Spleen (tissue), 11 donors: Measurements from ENCODE around the gene ADGRD1. TPM values are rescaled to one million over a fixed set of nuclear protein-coding genes. Genes with fewer than 3 reads are reported as not detected.

Source experiments
- DNase-seq: peaks from one replicate; pipeline ENCODE4 v3.0.0-alpha.2; 2020
- H3K27ac ChIP-seq, 8 donors: fragments of 200-600 bp; sonication (generic) in 7 of 8; 1 replicate in 4 of 8; 2 replicates in 4 of 8; pipeline versions ENCODE4 v1.5.0 to v1.8.0; 2016 to 2021; ENCODE audit warnings: inconsistent platforms in 4 of 8, mild to moderate bottlenecking in 4 of 8, moderate library complexity in 1 of 8
- H3K27me3 ChIP-seq, 7 donors: fragments of 200-600 bp; sonication (generic) in 6 of 7; replicated peaks in 1 of 7; 1 replicate in 4 of 7; 2 replicates in 3 of 7; pipeline versions ENCODE4 v1.5.0 to v1.8.0; 2016 to 2021; ENCODE audit warnings: inconsistent platforms in 3 of 7, mild to moderate bottlenecking in 1 of 7
- H3K36me3 ChIP-seq, 6 donors: fragments of 200-600 bp; sonication (generic) in 5 of 6; 1 replicate in 4 of 6; 2 replicates in 2 of 6; pipeline versions ENCODE4 v1.5.0 to v1.8.0; 2016 to 2021; ENCODE audit warnings: inconsistent platforms in 2 of 6
- H3K4me1 ChIP-seq, 6 donors: fragments of 200-600 bp; sonication (generic) in 5 of 6; 1 replicate in 3 of 6; 2 replicates in 3 of 6; pipeline versions ENCODE4 v1.5.0 to v1.8.0; 2016 to 2021; ENCODE audit warnings: inconsistent platforms in 3 of 6
- H3K4me3 ChIP-seq, 8 donors: fragments of 200-600 bp; sonication (generic) in 7 of 8; 1 replicate in 4 of 8; 2 replicates in 4 of 8; pipeline versions ENCODE4 v1.5.0 to v1.8.0; 2016 to 2021; ENCODE audit warnings: inconsistent platforms in 4 of 8, mild to moderate bottlenecking in 4 of 8, moderate library complexity in 2 of 8
- H3K9me3 ChIP-seq, 8 donors: fragments of 200-600 bp; sonication (generic) in 7 of 8; 1 replicate in 4 of 8; 2 replicates in 4 of 8; pipeline versions ENCODE4 v1.5.0 to v1.8.0; 2016 to 2021; ENCODE audit warnings: inconsistent platforms in 4 of 8
- CTCF ChIP-seq, 11 experiments: fragments of 200-600 bp in 7 of 11; fragments of 450-650 bp in 4 of 11; sonication (generic) in 4 of 11; IDR thresholded peaks in 8 of 11; conservative IDR thresholded peaks in 3 of 11; 1 replicate in 7 of 11; 2 replicates in 4 of 11; pipeline versions ENCODE4 v1.4.0 to v1.8.0; 2016 to 2021; ENCODE audit warnings: antibody characterized with exemption in 11 of 11, inconsistent platforms in 4 of 11, mild to moderate bottlenecking in 1 of 11
- POLR2A ChIP-seq, 3 donors: fragments of 450-650 bp; IDR thresholded peaks; one replicate each; pipeline ENCODE4 v1.5.1; 2017; ENCODE audit warnings: antibody characterized with exemption in 3 of 3, mild to moderate bottlenecking in 1 of 3
- POLR2AphosphoS5 ChIP-seq, 3 donors: sonication (generic); formaldehyde crosslinking; IDR thresholded peaks; one replicate each; pipeline ENCODE4 v1.5.1; 2017; ENCODE audit warnings: antibody characterized with exemption in 3 of 3
- WGBS, 5 donors: extraction: QIAGEN DNeasy Blood & Tissue Kit in 3 of 5; methylation state at CpG; one replicate each; pipeline versions ENCODE4 v1.1.5 to v1.1.7; 2013 to 2018; 5-methylcytosine and 5-hydroxymethylcytosine counted together
- intact Hi-C: fragments of 100-400 bp; cut with DNase I; formaldehyde crosslinking; loops from one replicate; pipeline ENCODE4 v1.15.0; 2023; ENCODE audit warnings: low total_unique reads
- polyA plus RNA-seq, 3 donors: library from polyadenylated mRNA; stranded (reverse); fragments of 200-250 nt; gene quantifications; one replicate each; pipeline ENCODE4 v1.2.1, GENCODE V29; 2013
- total RNA-seq, 7 donors: library from RNA; depleted of rRNA in 3 of 7; stranded (reverse); fragments of >200 nt in 3 of 7; fragmentation: NEBNext Ultra II Directional in 4 of 7; extraction: Animal tissue kit (Norgen Biotek cat#: 25700) in 4 of 7; gene quantifications; one replicate each; pipeline versions ENCODE4 v1.1.0 to v1.2.1, GENCODE V29; 2016 to 2021
- donor health status: healthy with polysubstance abuse.
- donor health status: DM: no; HTN: no; CAD: no; lungs with moderate emphysema.
- donor health status: DM: no; HTN: no; CAD: no.
- donor health status: Bipolar disorder and iron deficiency.
- donor health status: healthy.
- donor health status: DM: no; HTN: no; CAD: no.
- donor health status: DM: yes; HTN: yes; CAD: no.

Gene ADGRD1
- total and polyA plus RNA-seq, 10 donors: 0.89 to 9.7 (median 4.8) TPM

- intact Hi-C loops: no loop called here
- Histone ChIP-seq H3K27ac (no peak overlapping the region), H3K9me3 (no peaks in the 10 kb centered on the region), H3K36me3 (no peaks in the 10 kb centered on the region), H3K4me3 (no peak overlapping the region), H3K4me1 (peaks cover 0 to 46% (median 10%) of the 10 kb centered on the region in 6 donors), H3K27me3 (peaks cover 0 to 24% (median 0%) of the 10 kb centered on the region in 7 donors)
- peak; percentile 74 for DNase-seq
- WGBS, 5 donors: 57 to 73% (median 63%) methylated on average over 21 to 27 of the region's 27 CpGs
- TF ChIP-seq POLR2A (IDR thresholded peaks at IDR 0.05) (no peak), CTCF (IDR thresholded peaks at IDR 0.05 in 8 of 11, conservative IDR thresholded peaks at IDR 0.05 in 3 of 11) (no peak), POLR2AphosphoS5 (IDR thresholded peaks at IDR 0.05) (no peak)
These were observed 152.1 kb downstream of the ADGRD1 start for GRCh38 chr12:131105736-131106348.

GRCh38 chr12:131106349-131106941 lies 152.7 kb downstream of the ADGRD1 start:
- no peak overlapping the region for H3K27ac ChIP-seq
- no peak for TF ChIP-seq CTCF (IDR thresholded peaks at IDR 0.05 in 8 of 11, conservative IDR thresholded peaks at IDR 0.05 in 3 of 11)
- TF ChIP-seq POLR2AphosphoS5 (IDR thresholded peaks at IDR 0.05): no peak
- TF ChIP-seq POLR2A (IDR thresholded peaks at IDR 0.05): no peak
- peak; percentile 63 for DNase-seq
- no peaks in the 10 kb centered on the region for H3K36me3 ChIP-seq
- H3K4me1 ChIP-seq: peaks cover 0 to 45% (median 10%) of the 10 kb centered on the region in 6 donors
- H3K9me3 ChIP-seq: no peaks in the 10 kb centered on the region
- peaks cover 0 to 24% (median 0%) of the 10 kb centered on the region in 7 donors for H3K27me3 ChIP-seq
- WGBS, 5 donors: 76 to 90% (median 88%) methylated on average over 2 to 6 of the region's 6 CpGs
- intact Hi-C loops: no loop called here
- H3K4me3 ChIP-seq: no peak overlapping the region

DNA sequence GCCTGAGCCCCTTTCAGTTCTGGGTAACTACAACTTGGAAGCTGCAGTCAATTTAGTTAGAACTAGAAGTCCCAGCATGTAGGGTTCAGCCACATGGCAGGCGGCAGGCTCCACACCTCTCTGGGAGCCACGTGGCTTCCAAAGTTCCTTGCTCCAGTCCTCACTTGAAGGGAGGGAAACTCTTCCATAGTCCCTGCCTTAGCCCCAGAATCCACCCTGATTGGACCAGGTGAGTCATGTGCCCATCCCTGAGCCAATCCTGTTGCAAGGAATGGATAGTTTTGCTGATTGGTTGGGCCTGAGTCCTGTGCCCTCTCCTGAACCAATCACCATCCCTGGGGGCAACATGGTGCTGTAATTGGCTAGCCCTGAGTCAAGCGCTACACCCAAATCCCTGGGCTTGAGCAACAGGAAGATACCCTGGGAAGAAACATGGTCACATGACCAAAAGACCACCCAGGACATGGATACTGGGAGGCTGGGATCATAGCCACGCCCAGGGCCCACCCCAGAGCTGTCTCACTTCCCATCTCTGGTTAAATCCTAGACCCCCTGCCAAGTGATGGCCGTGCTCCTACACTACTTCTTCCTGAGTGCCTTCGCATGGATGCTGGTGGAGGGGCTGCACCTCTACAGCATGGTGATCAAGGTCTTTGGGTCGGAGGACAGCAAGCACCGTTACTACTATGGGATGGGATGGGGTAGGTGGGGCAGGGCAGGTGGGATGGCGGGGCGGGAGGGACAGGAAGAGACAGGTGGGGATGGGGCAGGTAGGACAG lies 154.7 kb downstream of the ADGRD1 start:
- 91 to 96% (median 93%) methylated on average over 10 of the region's 10 CpGs for WGBS, 5 donors
- no peak overlapping the region for H3K27ac ChIP-seq
- DNase-seq: peak; percentile 47
- H3K4me3 ChIP-seq: no peak overlapping the region
- intact Hi-C loops: no loop called here
- H3K9me3 ChIP-seq: no peaks in the 10 kb centered on the region
- H3K27me3 ChIP-seq: peaks cover 0 to 24% (median 0%) of the 10 kb centered on the region in 7 donors
- no peaks in the 10 kb centered on the region for H3K36me3 ChIP-seq
- peaks cover 0 to 27% (median 6%) of the 10 kb centered on the region in 6 donors for H3K4me1 ChIP-seq
- TF ChIP-seq CTCF (IDR thresholded peaks at IDR 0.05 in 8 of 11, conservative IDR thresholded peaks at IDR 0.05 in 3 of 11): no peak
- no peak for TF ChIP-seq POLR2A (IDR thresholded peaks at IDR 0.05)
- TF ChIP-seq POLR2AphosphoS5 (IDR thresholded peaks at IDR 0.05): no peak

GRCh38 chr12:131111446-131111845 lies 157.7 kb downstream of the ADGRD1 start:
- Histone ChIP-seq H3K27ac (no peak overlapping the region), H3K4me1 (peaks cover 0 to 3% (median 0%) of the 10 kb centered on the region in 6 donors), H3K27me3 (peaks cover 0 to 6% (median 0%) of the 10 kb centered on the region in 7 donors), H3K36me3 (no peaks in the 10 kb centered on the region), H3K9me3 (no peaks in the 10 kb centered on the region), H3K4me3 (no peak overlapping the region)
- intact Hi-C loops: no loop called here
- WGBS, 5 donors: 80 to 89% (median 84%) methylated on average over 3 of the region's 3 CpGs
- DNase-seq: no peak
- TF ChIP-seq POLR2AphosphoS5 (IDR thresholded peaks at IDR 0.05) (no peak), POLR2A (IDR thresholded peaks at IDR 0.05) (no peak), CTCF (IDR thresholded peaks at IDR 0.05 in 8 of 11, conservative IDR thresholded peaks at IDR 0.05 in 3 of 11) (no peak)
